NB4 (cell line): ENCODE results near the gene CYP46A1.

Experiments used
- POLR2A ChIP-seq: IDR thresholded peaks from 2 replicates; pipeline ENCODE4 v1.6.1; 2011; ENCODE audit warnings: mild to moderate bottlenecking; ENCODE audit not compliant: insufficient read length; ENCODE audit errors: extremely low read depth
- TF ChIP-seq, protein P1 (sequence below): IDR thresholded peaks from one replicate; pipeline ENCODE4 v1.5.1; 2012; ENCODE audit warnings: low read depth, low read length

DNA sequence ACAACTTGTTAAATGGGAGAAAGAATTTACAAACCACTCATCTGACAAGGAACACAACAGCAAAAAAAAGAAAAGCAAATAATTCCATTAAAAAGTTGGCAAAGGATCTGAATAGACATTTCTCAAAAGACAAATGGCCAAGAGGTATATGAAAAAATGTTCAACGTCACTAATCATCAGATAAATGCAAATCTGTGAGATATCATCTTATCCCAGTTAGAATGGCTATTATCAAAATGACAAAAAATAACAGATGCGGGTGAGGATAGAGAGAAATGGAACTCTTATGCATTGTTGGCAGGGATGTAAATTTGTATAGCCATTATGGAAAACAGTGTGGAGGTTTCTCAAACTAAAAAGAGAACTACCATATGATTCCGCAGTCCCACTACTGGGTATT is 29.9 kb downstream of the CYP46A1 start:
- no peak for TF ChIP-seq POLR2A
- TF ChIP-seq, protein P1, sequence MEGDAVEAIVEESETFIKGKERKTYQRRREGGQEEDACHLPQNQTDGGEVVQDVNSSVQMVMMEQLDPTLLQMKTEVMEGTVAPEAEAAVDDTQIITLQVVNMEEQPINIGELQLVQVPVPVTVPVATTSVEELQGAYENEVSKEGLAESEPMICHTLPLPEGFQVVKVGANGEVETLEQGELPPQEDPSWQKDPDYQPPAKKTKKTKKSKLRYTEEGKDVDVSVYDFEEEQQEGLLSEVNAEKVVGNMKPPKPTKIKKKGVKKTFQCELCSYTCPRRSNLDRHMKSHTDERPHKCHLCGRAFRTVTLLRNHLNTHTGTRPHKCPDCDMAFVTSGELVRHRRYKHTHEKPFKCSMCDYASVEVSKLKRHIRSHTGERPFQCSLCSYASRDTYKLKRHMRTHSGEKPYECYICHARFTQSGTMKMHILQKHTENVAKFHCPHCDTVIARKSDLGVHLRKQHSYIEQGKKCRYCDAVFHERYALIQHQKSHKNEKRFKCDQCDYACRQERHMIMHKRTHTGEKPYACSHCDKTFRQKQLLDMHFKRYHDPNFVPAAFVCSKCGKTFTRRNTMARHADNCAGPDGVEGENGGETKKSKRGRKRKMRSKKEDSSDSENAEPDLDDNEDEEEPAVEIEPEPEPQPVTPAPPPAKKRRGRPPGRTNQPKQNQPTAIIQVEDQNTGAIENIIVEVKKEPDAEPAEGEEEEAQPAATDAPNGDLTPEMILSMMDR = no peak
